ENCODE results near the gene NINL. TPM values are rescaled to one million over a fixed set of nuclear protein-coding genes. Genes with fewer than 3 reads are reported as not detected.

Gene NINL
- total and polyA plus RNA-seq, 4 donors: 13.1 to 50.6 (median 31.2) TPM

GRCh38 chr20:25499031-25499430, 86.3 kb downstream of the NINL start:
- Histone ChIP-seq H3K36me3 (ENCODE audit: control insufficient read depth, insufficient read depth, low read length) (peaks cover 91% of the 10 kb centered on the region), H3K4me1 (ENCODE audit: control insufficient read depth, insufficient read depth, low read length) (peaks cover 6% of the 10 kb centered on the region), H3K9me3 (ENCODE audit: control insufficient read depth, insufficient read depth, low read length) (no peaks in the 10 kb centered on the region), H3K4me3 (ENCODE audit: low read depth, low read length) (no peak overlapping the region), H3K27me3 (ENCODE audit: control insufficient read depth, insufficient read depth, low read length) (no peaks in the 10 kb centered on the region), H3K27ac (ENCODE audit: low read depth, low read length) (no peak overlapping the region)
- 94% methylated on average over 13 of the region's 13 CpGs for WGBS (ENCODE audit: insufficient coverage)
- DNase-seq (ENCODE audit: low read depth in 4 of 6, low spot score in 6 of 6): no peak

GRCh38 chr20:25498280-25498606, 87.1 kb downstream of the NINL start:
- Histone ChIP-seq H3K4me3 (ENCODE audit: low read depth, low read length) (no peak overlapping the region), H3K27ac (ENCODE audit: low read depth, low read length) (no peak overlapping the region), H3K4me1 (ENCODE audit: control insufficient read depth, insufficient read depth, low read length) (peaks cover 6% of the 10 kb centered on the region), H3K9me3 (ENCODE audit: control insufficient read depth, insufficient read depth, low read length) (no peaks in the 10 kb centered on the region), H3K36me3 (ENCODE audit: control insufficient read depth, insufficient read depth, low read length) (peaks cover 91% of the 10 kb centered on the region), H3K27me3 (ENCODE audit: control insufficient read depth, insufficient read depth, low read length) (no peaks in the 10 kb centered on the region)
- no peak for DNase-seq (ENCODE audit: low read depth in 4 of 6, low spot score in 6 of 6)
- WGBS (ENCODE audit: insufficient coverage): 96% methylated on average over 6 of the region's 6 CpGs

GRCh38 chr20:25497586-25498279, 87.6 kb downstream of the NINL start:
- Histone ChIP-seq H3K27ac (ENCODE audit: low read depth, low read length) (no peak overlapping the region), H3K9me3 (ENCODE audit: control insufficient read depth, insufficient read depth, low read length) (no peaks in the 10 kb centered on the region), H3K27me3 (ENCODE audit: control insufficient read depth, insufficient read depth, low read length) (no peaks in the 10 kb centered on the region), H3K4me3 (ENCODE audit: low read depth, low read length) (no peak overlapping the region), H3K36me3 (ENCODE audit: control insufficient read depth, insufficient read depth, low read length) (peaks cover 88% of the 10 kb centered on the region), H3K4me1 (ENCODE audit: control insufficient read depth, insufficient read depth, low read length) (peaks cover 6% of the 10 kb centered on the region)
- 89% methylated on average over 18 of the region's 22 CpGs for WGBS (ENCODE audit: insufficient coverage)
- DNase-seq (ENCODE audit: low read depth in 4 of 6, low spot score in 6 of 6): no peak

GRCh38 chr20:25496968-25497401, 88.3 kb downstream of the NINL start:
- no peak for DNase-seq (ENCODE audit: low read depth in 4 of 6, low spot score in 6 of 6)
- Histone ChIP-seq H3K4me1 (ENCODE audit: control insufficient read depth, insufficient read depth, low read length) (peaks cover 6% of the 10 kb centered on the region), H3K36me3 (ENCODE audit: control insufficient read depth, insufficient read depth, low read length) (peaks cover 84% of the 10 kb centered on the region), H3K9me3 (ENCODE audit: control insufficient read depth, insufficient read depth, low read length) (no peaks in the 10 kb centered on the region), H3K27me3 (ENCODE audit: control insufficient read depth, insufficient read depth, low read length) (no peaks in the 10 kb centered on the region), H3K4me3 (ENCODE audit: low read depth, low read length) (no peak overlapping the region), H3K27ac (ENCODE audit: low read depth, low read length) (no peak overlapping the region)
- WGBS (ENCODE audit: insufficient coverage): 80% methylated on average over 7 of the region's 9 CpGs

GRCh38 chr20:25496165-25496967, 89.0 kb downstream of the NINL start:
- Histone ChIP-seq H3K27ac (ENCODE audit: low read depth, low read length) (no peak overlapping the region), H3K36me3 (ENCODE audit: control insufficient read depth, insufficient read depth, low read length) (peaks cover 84% of the 10 kb centered on the region), H3K9me3 (ENCODE audit: control insufficient read depth, insufficient read depth, low read length) (no peaks in the 10 kb centered on the region), H3K27me3 (ENCODE audit: control insufficient read depth, insufficient read depth, low read length) (no peaks in the 10 kb centered on the region), H3K4me3 (ENCODE audit: low read depth, low read length) (no peak overlapping the region), H3K4me1 (ENCODE audit: control insufficient read depth, insufficient read depth, low read length) (peaks cover 6% of the 10 kb centered on the region)
- DNase-seq (ENCODE audit: low read depth in 4 of 6, low spot score in 6 of 6): no peak
- WGBS (ENCODE audit: insufficient coverage): 96% methylated on average over 12 of the region's 14 CpGs

GRCh38 chr20:25495189-25495824, 90.0 kb downstream of the NINL start:
- Histone ChIP-seq H3K36me3 (ENCODE audit: control insufficient read depth, insufficient read depth, low read length) (peaks cover 84% of the 10 kb centered on the region), H3K4me1 (ENCODE audit: control insufficient read depth, insufficient read depth, low read length) (peaks cover 6% of the 10 kb centered on the region), H3K27ac (ENCODE audit: low read depth, low read length) (no peak overlapping the region), H3K4me3 (ENCODE audit: low read depth, low read length) (no peak overlapping the region), H3K27me3 (ENCODE audit: control insufficient read depth, insufficient read depth, low read length) (no peaks in the 10 kb centered on the region), H3K9me3 (ENCODE audit: control insufficient read depth, insufficient read depth, low read length) (no peaks in the 10 kb centered on the region)
- DNase-seq (ENCODE audit: low read depth in 4 of 6, low spot score in 6 of 6): peak in 1 of 6 donors; percentile 23
- 82% methylated on average over 18 of the region's 18 CpGs for WGBS (ENCODE audit: insufficient coverage)

GRCh38 chr20:25494506-25495188, 90.7 kb downstream of the NINL start:
- Histone ChIP-seq H3K36me3 (ENCODE audit: control insufficient read depth, insufficient read depth, low read length) (peaks cover 87% of the 10 kb centered on the region), H3K27ac (ENCODE audit: low read depth, low read length) (no peak overlapping the region), H3K4me1 (ENCODE audit: control insufficient read depth, insufficient read depth, low read length) (peaks cover 6% of the 10 kb centered on the region), H3K27me3 (ENCODE audit: control insufficient read depth, insufficient read depth, low read length) (no peaks in the 10 kb centered on the region), H3K9me3 (ENCODE audit: control insufficient read depth, insufficient read depth, low read length) (no peaks in the 10 kb centered on the region), H3K4me3 (ENCODE audit: low read depth, low read length) (no peak overlapping the region)
- WGBS (ENCODE audit: insufficient coverage): 95% methylated on average over 11 of the region's 17 CpGs
- no peak for DNase-seq (ENCODE audit: low read depth in 4 of 6, low spot score in 6 of 6)

GRCh38 chr20:25493748-25494505, 91.4 kb downstream of the NINL start:
- peaks cover 6% of the 10 kb centered on the region for H3K4me1 ChIP-seq (ENCODE audit: control insufficient read depth, insufficient read depth, low read length)
- no peak overlapping the region for H3K4me3 ChIP-seq (ENCODE audit: low read depth, low read length)
- 94% methylated on average over 9 of the region's 10 CpGs for WGBS (ENCODE audit: insufficient coverage)
- no peak for DNase-seq (ENCODE audit: low read depth in 4 of 6, low spot score in 6 of 6)
- no peaks in the 10 kb centered on the region for H3K27me3 ChIP-seq (ENCODE audit: control insufficient read depth, insufficient read depth, low read length)
- no peak overlapping the region for H3K27ac ChIP-seq (ENCODE audit: low read depth, low read length)
- H3K9me3 ChIP-seq (ENCODE audit: control insufficient read depth, insufficient read depth, low read length): no peaks in the 10 kb centered on the region
- H3K36me3 ChIP-seq (ENCODE audit: control insufficient read depth, insufficient read depth, low read length): peaks cover 88% of the 10 kb centered on the region

GRCh38 chr20:25493137-25493536, 92.2 kb downstream of the NINL start:
- H3K9me3 ChIP-seq (ENCODE audit: control insufficient read depth, insufficient read depth, low read length): no peaks in the 10 kb centered on the region
- DNase-seq (ENCODE audit: low read depth in 4 of 6, low spot score in 6 of 6): no peak
- H3K27me3 ChIP-seq (ENCODE audit: control insufficient read depth, insufficient read depth, low read length): no peaks in the 10 kb centered on the region
- WGBS (ENCODE audit: insufficient coverage): over 99% methylated on average over 7 of the region's 10 CpGs
- peaks cover 6% of the 10 kb centered on the region for H3K4me1 ChIP-seq (ENCODE audit: control insufficient read depth, insufficient read depth, low read length)
- H3K27ac ChIP-seq (ENCODE audit: low read depth, low read length): no peak overlapping the region
- no peak overlapping the region for H3K4me3 ChIP-seq (ENCODE audit: low read depth, low read length)
- peaks cover 85% of the 10 kb centered on the region for H3K36me3 ChIP-seq (ENCODE audit: control insufficient read depth, insufficient read depth, low read length)

Measured in spinal cord (tissue), 10 donors.